Psoas muscle (tissue), 8 donors: Measurements from ENCODE around the gene MYO5A. TPM values are rescaled to one million over a fixed set of nuclear protein-coding genes. Genes with fewer than 3 reads are reported as not detected.

Source experiments
- ATAC-seq, 4 donors: fragments of 200-7000 bp; cut with Tn5 transposase; one replicate each; pipeline ENCODE4 v1.9.1; 2020; ENCODE audit warnings: moderate library complexity in 3 of 4, mild to moderate bottlenecking in 2 of 4
- DNase-seq, 2 donors: peaks; one replicate each; pipeline ENCODE4 v3.0.0-alpha.2; 2020
- H3K27ac ChIP-seq: fragments of 200-600 bp; one replicate; pipeline ENCODE4 v1.8.0; 2022
- H3K27me3 ChIP-seq, 3 donors: fragments of 200-600 bp in 1 of 3; one replicate each; pipeline versions ENCODE4 v1.6.1 to v1.8.0; 2013 to 2022; ENCODE audit warnings: low read length in 2 of 3, mild to moderate bottlenecking in 2 of 3, moderate library complexity in 1 of 3; ENCODE audit not compliant: insufficient read depth in 3 of 3
- H3K36me3 ChIP-seq, 2 donors: fragments of 200-600 bp in 1 of 2; one replicate each; pipeline versions ENCODE4 v1.6.1 to v1.8.0; 2013 to 2022; ENCODE audit warnings: low read depth in 1 of 2, mild to moderate bottlenecking in 1 of 2, moderate library complexity in 1 of 2; ENCODE audit not compliant: insufficient read depth in 1 of 2
- H3K4me1 ChIP-seq: fragments of 200-600 bp; one replicate; pipeline ENCODE4 v1.8.0; 2022
- H3K4me3 ChIP-seq: fragments of 200-600 bp; one replicate; pipeline ENCODE4 v1.8.0; 2022; ENCODE audit warnings: mild to moderate bottlenecking
- H3K9me3 ChIP-seq: fragments of 200-600 bp; one replicate; pipeline ENCODE4 v1.8.0; 2022
- WGBS, 3 donors: extraction: QIAGEN DNeasy Blood & Tissue Kit; methylation state at CpG; one replicate each; pipeline versions ENCODE4 v1.1.6 to v1.1.7; 2013; 5-methylcytosine and 5-hydroxymethylcytosine counted together
- intact Hi-C, 2 donors: fragments of 100-400 bp; cut with DNase I; formaldehyde crosslinking; loops; one replicate each; pipeline versions ENCODE4 v1.11.0 to v1.14.2; 2022
- polyA plus RNA-seq, 3 donors: library from polyadenylated mRNA; stranded (reverse); fragments of 200-250 nt; gene quantifications; one replicate each; pipeline ENCODE4 v1.2.3, GENCODE V29; 2013
- total RNA-seq, 4 donors: library from RNA; stranded (reverse); fragmentation: NEBNext Ultra II Directional in 2 of 4; extraction: Animal tissue kit (Norgen Biotek cat#: 25700) in 2 of 4; gene quantifications; one replicate each; pipeline versions ENCODE4 v1.2.1 to v1.2.4, GENCODE V29; 2021 to 2023
- TF ChIP-seq, protein P1 (sequence below): fragments of 200-600 bp; IDR thresholded peaks from one replicate; pipeline ENCODE4 v1.8.0; 2022; ENCODE audit warnings: antibody characterized with exemption
- donor health status: healthy with polysubstance abuse.
- donor health status: DM: no; HTN: no; CAD: no; lungs with moderate emphysema.
- donor health status: Bipolar disorder and iron deficiency.
- donor health status: healthy.
- donor health status: DM: yes; HTN: yes; CAD: no.
- donor health status: DM: no; HTN: no; CAD: no.
- donor health status: DM: no; HTN: no; CAD: no.
- donor health status: DM: yes; HTN: yes; CAD: no.

The MYO5A gene
- total and polyA plus RNA-seq, 7 donors = 3.6 to 9.9 (median 6.3) TPM

DNA sequence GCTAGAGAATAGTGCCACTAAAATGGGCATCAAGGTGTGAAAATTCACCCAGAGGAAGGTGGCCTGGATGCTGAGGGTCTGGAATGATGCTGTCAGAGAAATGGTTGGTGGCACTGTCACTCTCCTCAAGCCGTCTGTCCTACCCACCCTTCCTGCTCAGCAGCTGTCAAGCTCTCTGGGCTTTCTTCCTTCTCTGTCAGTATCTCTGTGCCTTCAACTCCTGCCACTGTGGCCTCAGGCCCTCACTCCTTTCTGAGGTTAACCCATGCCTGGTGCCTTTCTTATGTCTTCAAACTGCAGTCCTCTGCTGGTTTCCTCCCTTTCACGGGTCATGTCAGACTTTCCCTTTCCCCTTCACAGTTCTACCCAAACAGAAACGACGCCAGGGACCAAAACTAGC lies 237.5 kb downstream of the MYO5A start:
- Histone ChIP-seq H3K27ac (no peak overlapping the region), H3K36me3 (no peaks in the 10 kb centered on the region), H3K4me1 (no peaks in the 10 kb centered on the region), H3K9me3 (no peaks in the 10 kb centered on the region), H3K4me3 (no peak overlapping the region), H3K27me3 (peaks cover 0 to 12% (median 2%) of the 10 kb centered on the region in 3 donors)
- ATAC-seq (no peak), DNase-seq (no peak)
- TF ChIP-seq, protein P1, sequence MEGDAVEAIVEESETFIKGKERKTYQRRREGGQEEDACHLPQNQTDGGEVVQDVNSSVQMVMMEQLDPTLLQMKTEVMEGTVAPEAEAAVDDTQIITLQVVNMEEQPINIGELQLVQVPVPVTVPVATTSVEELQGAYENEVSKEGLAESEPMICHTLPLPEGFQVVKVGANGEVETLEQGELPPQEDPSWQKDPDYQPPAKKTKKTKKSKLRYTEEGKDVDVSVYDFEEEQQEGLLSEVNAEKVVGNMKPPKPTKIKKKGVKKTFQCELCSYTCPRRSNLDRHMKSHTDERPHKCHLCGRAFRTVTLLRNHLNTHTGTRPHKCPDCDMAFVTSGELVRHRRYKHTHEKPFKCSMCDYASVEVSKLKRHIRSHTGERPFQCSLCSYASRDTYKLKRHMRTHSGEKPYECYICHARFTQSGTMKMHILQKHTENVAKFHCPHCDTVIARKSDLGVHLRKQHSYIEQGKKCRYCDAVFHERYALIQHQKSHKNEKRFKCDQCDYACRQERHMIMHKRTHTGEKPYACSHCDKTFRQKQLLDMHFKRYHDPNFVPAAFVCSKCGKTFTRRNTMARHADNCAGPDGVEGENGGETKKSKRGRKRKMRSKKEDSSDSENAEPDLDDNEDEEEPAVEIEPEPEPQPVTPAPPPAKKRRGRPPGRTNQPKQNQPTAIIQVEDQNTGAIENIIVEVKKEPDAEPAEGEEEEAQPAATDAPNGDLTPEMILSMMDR = no peak
- 77 to 87% (median 78%) methylated on average over 4 of the region's 4 CpGs for WGBS, 3 donors
- intact Hi-C loops = no loop called here

DNA sequence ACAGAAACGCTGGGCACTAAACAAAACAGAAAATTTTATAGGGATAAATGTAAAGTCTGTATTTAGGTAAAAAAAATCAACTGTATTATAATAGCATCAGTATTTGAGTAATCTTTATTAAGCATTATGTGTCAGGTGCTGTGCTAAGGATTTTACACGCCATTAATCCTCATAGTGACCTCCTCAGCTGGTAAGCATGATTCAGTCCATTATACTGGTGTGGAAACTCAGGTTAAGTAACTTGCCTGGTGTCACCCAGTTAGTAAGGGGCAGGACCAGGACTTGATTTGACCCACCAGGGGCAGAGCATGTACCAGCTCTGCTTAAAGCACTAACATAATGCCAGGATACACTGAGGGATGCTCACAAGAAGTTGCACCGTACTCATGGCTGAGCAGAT lies 237.9 kb downstream of the MYO5A start:
- WGBS, 3 donors = 88 to 93% (median 90%) methylated on average over 3 of the region's 3 CpGs
- H3K27ac ChIP-seq = no peak overlapping the region
- H3K4me3 ChIP-seq = no peak overlapping the region
- peaks cover 0 to 9% (median 2%) of the 10 kb centered on the region in 3 donors for H3K27me3 ChIP-seq
- TF ChIP-seq, protein P1 = no peak
- intact Hi-C loops = no loop called here
- no peak for DNase-seq
- no peaks in the 10 kb centered on the region for H3K9me3 ChIP-seq
- no peaks in the 10 kb centered on the region for H3K4me1 ChIP-seq
- ATAC-seq = no peak
- H3K36me3 ChIP-seq = no peaks in the 10 kb centered on the region

DNA sequence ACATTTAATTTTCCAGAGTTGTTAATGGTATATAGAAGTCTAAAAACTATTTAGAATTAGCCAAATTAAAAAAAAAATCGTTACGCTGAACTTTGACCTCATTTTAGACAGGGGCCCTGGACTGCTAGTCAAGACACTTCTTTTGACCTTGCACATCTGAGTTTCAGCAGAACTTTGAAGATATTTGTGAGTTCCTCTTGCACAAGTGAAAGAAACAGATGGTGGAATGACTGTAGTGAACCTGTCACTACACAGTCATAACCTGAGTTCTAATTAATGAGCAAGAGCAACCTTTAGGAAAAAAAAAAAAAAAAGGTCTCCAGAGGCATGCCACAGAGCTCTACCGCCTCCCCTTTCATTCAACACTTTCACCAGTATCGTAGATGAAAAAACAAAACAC lies 238.4 kb downstream of the MYO5A start:
- DNase-seq (no peak), ATAC-seq (no peak)
- Histone ChIP-seq H3K4me1 (no peaks in the 10 kb centered on the region), H3K4me3 (no peak overlapping the region), H3K36me3 (no peaks in the 10 kb centered on the region), H3K9me3 (no peaks in the 10 kb centered on the region), H3K27ac (no peak overlapping the region), H3K27me3 (peaks cover 0 to 5% (median 2%) of the 10 kb centered on the region in 3 donors)
- intact Hi-C loops = no loop called here
- TF ChIP-seq, protein P1 = no peak
- WGBS, 3 donors = 60 to 80% (median 80%) methylated on average over 4 of the region's 4 CpGs

DNA sequence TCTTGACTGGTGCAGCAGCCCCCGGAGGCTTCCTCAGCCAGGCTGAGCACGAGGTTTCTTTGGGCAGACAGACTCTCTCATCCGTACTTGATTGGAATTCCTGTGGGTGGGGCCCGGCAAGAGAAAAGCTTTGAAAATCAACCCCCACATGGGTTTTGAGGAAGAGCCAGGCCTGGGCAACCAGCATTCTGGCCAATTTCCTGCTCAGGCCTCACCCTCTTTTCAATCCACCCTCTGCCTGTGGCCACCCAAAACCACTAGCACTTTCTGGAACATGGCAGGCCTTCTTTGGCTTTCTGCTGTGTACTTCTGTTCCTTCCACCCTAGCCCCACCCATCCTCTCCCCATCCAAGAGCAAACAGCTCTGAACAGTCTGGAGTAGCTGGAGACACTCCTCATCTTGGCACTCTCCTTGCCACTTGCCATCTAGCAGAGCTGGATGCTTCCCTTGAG lies 239.0 kb downstream of the MYO5A start:
- Histone ChIP-seq H3K4me3 (no peak overlapping the region), H3K27me3 (no peaks in the 10 kb centered on the region), H3K36me3 (no peaks in the 10 kb centered on the region), H3K9me3 (no peaks in the 10 kb centered on the region), H3K27ac (no peak overlapping the region), H3K4me1 (no peaks in the 10 kb centered on the region)
- intact Hi-C loops = no loop called here
- WGBS, 3 donors = 54 to 64% (median 55%) methylated on average over 4 of the region's 4 CpGs
- DNase-seq = no peak
- TF ChIP-seq, protein P1 = no peak
- no peak for ATAC-seq

DNA sequence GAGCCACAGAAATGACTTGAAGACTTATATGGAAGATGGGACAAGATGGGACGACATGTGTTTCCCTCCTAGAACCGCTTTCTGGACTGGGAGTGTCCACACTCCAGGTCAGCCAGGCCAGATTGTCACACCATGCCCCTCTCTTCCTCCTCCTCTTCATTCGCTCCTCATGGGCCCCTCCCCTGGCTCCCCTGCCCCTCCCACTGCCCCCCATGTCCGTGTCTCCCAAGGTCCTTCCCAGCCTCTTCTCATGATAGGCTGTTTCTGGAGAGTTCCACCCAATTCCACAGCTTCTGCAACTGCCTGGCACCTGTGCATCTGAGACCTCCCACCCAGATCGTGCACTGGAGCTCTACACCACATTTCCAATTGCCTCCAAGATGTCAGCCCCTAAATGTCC lies 239.7 kb downstream of the MYO5A start:
- no peaks in the 10 kb centered on the region for H3K4me1 ChIP-seq
- no peak for DNase-seq
- no peak overlapping the region for H3K4me3 ChIP-seq
- TF ChIP-seq, protein P1 = no peak
- no peak overlapping the region for H3K27ac ChIP-seq
- H3K9me3 ChIP-seq = no peaks in the 10 kb centered on the region
- ATAC-seq = no peak
- no peaks in the 10 kb centered on the region for H3K36me3 ChIP-seq
- 77 to 91% (median 91%) methylated on average over 4 to 5 of the region's 5 CpGs for WGBS, 3 donors
- no peaks in the 10 kb centered on the region for H3K27me3 ChIP-seq
- intact Hi-C loops = no loop called here
